ENCODE data around the gene ATP6V0C.
A peak's percentile ranks its signal among the peaks of the same experiment; 100 is the strongest.

ATP6V0C gene

DNA sequence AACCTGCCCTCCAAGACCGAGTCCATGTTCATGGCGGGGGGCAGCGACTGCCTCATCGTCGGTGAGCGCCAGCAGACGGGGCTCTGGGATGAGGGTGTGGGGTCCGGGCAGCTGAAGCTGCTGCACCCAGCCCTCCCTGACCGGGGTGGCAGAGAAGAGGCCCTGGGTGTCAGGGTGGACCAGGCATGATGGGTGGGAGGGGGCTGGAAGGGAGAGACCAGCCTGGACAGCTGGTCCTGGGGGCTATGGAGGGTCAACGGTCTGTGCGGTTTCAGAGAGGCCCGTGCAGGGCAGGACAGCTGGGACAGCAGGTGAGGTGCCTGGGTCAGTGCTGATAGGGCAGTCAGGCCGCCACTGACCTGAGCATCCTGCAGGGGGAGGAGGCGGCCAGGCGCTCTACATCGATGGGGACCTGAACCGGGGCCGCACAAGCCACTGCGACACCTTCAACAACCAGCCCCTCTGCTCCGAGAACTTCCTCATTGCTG is 13.3 kb upstream of the ATP6V0C start:
- TF ChIP-seq TAF1 (IDR thresholded peaks at IDR 0.05; ENCODE audit: borderline replicate concordance, insufficient read depth, low read length) (no peak), FOXP2 (optimal IDR thresholded peaks at IDR 0.05; ENCODE audit: borderline replicate concordance, extremely low read depth, extremely low read length, insufficient read depth) (no peak), SIN3A (IDR thresholded peaks at IDR 0.05; ENCODE audit: borderline replicate concordance, insufficient read depth, low read length) (no peak), POLR2AphosphoS5 (IDR thresholded peaks at IDR 0.05; ENCODE audit: low read depth, low read length) (no peak)
- TF ChIP-seq, protein P1, sequence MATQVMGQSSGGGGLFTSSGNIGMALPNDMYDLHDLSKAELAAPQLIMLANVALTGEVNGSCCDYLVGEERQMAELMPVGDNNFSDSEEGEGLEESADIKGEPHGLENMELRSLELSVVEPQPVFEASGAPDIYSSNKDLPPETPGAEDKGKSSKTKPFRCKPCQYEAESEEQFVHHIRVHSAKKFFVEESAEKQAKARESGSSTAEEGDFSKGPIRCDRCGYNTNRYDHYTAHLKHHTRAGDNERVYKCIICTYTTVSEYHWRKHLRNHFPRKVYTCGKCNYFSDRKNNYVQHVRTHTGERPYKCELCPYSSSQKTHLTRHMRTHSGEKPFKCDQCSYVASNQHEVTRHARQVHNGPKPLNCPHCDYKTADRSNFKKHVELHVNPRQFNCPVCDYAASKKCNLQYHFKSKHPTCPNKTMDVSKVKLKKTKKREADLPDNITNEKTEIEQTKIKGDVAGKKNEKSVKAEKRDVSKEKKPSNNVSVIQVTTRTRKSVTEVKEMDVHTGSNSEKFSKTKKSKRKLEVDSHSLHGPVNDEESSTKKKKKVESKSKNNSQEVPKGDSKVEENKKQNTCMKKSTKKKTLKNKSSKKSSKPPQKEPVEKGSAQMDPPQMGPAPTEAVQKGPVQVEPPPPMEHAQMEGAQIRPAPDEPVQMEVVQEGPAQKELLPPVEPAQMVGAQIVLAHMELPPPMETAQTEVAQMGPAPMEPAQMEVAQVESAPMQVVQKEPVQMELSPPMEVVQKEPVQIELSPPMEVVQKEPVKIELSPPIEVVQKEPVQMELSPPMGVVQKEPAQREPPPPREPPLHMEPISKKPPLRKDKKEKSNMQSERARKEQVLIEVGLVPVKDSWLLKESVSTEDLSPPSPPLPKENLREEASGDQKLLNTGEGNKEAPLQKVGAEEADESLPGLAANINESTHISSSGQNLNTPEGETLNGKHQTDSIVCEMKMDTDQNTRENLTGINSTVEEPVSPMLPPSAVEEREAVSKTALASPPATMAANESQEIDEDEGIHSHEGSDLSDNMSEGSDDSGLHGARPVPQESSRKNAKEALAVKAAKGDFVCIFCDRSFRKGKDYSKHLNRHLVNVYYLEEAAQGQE (IDR thresholded peaks at IDR 0.05; ENCODE audit: insufficient read depth in 1 of 2, low read depth in 2 of 2, low read length in 2 of 2): no peak

DNA sequence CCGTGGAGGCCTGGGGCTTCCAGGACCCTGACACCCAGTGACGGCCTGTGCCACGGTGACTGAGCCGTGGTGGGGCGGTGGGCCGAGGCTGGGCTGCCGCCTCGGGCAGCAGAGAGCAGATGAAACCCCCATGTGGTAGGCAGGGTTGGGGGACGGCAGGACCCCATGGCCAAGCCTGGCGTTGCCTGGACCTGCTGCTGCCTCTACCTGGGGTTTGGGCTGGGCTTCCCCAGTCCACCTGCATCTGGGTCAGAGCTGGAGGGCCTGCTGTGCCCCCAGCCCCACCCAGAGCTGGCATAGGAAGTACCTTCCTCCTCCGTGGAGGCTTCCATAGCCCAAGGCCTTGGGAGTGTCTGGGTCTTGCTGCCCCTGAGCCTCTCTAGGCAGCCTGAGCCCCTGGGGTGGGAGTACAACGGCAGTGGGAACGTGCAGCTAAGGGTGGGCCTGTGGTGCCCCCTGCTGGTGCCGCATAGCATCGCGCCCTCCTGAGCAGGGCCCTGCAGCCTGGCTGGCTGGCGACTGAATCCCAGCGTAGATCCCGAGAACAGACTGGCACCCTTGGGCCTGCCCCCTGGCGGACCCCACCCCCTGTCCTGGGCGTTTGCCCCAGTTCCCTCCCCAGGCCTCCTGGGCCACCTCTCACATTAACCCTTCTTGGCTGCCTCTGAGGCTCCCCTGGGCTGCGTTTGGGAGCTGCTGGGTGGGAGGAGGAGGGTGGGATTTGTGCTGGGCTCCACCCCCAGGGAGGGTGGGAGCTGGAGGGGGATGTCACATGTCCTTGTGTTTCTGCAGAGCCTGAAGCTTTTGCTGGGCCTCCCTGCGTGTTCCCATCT is 12.6 kb upstream of the ATP6V0C start:
- no peak for TF ChIP-seq SIN3A (IDR thresholded peaks at IDR 0.05; ENCODE audit: borderline replicate concordance, insufficient read depth, low read length)
- TF ChIP-seq, protein P1 (IDR thresholded peaks at IDR 0.05; ENCODE audit: insufficient read depth in 1 of 2, low read depth in 2 of 2, low read length in 2 of 2): no peak
- no peak for TF ChIP-seq POLR2AphosphoS5 (IDR thresholded peaks at IDR 0.05; ENCODE audit: low read depth, low read length)
- TF ChIP-seq FOXP2 (optimal IDR thresholded peaks at IDR 0.05; ENCODE audit: borderline replicate concordance, extremely low read depth, extremely low read length, insufficient read depth): peak; percentile 61

DNA sequence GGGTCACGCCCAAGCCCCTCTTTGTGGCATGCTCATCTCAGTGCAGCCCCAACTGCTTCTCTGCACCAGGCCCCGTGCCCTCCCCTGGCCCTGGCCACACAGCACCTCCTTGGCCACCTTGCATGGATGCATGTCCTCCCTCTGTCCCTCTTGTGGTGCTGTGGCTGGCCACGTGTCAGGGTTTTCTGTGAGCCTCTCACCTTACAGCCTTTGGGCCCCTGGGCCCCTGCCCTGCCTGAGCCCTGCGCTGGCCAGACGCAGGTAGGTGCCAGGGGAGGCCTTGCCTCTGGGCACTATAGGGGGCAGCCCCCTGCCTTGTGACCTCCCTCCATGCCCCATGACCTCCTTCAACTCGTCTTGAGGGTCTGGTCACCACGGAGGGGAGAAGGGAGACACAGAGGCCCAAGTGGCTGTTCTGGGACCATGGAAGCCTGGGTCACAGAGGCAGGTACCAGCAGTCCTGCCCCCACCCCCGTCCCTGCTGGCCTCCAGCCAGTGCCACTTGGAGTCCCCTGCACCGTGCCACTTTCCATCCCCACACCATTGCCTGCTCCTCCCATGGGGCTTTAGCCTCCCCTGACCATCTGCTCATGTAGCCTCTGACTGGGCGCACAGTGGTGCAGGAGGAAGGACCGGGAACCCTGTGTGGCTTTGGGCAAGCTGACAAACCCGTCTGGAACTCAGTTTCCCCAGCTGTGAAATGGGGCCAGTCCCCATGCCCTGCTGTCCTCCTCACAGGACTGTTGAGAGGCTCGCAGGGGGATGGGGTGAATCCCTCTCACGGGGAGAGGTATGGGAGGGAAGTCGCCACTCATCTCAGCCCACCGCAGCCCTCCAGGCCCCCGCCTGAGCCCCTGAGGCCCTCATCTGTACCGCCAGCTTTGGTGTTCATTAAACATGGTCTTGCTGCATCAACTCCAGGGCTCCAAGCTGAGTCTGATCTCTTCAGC is 11.5 kb upstream of the ATP6V0C start:
- TF ChIP-seq SIN3A (IDR thresholded peaks at IDR 0.05; ENCODE audit: borderline replicate concordance, insufficient read depth, low read length) (no peak), TAF1 (IDR thresholded peaks at IDR 0.05; ENCODE audit: borderline replicate concordance, insufficient read depth, low read length) (no peak), POLR2AphosphoS5 (IDR thresholded peaks at IDR 0.05; ENCODE audit: low read depth, low read length) (no peak)

DNA sequence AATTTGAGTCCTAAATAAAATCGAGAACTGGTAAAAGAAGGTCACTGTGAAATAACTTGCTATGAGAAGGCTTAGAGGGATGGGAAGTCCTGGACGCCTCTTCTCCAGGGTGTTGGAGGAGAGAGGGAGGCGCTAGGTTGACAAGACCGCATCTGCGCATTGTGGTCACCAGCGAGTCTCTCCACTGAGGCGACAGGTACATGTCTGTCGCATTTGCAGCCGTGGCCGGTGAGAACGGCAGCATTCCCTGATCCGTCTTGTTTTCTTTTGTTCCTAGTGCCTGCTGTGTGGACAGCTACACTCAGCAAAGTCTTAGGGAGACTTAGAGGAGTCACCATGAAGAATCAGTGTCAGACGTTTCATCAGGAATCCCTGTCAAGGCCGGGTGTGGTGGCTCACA is 8.1 kb upstream of the ATP6V0C start:
- TF ChIP-seq FOXP2 (optimal IDR thresholded peaks at IDR 0.05; ENCODE audit: borderline replicate concordance, extremely low read depth, extremely low read length, insufficient read depth) (no peak), POLR2AphosphoS5 (IDR thresholded peaks at IDR 0.05; ENCODE audit: low read depth, low read length) (no peak), SIN3A (IDR thresholded peaks at IDR 0.05; ENCODE audit: borderline replicate concordance, insufficient read depth, low read length) (no peak), TAF1 (IDR thresholded peaks at IDR 0.05; ENCODE audit: borderline replicate concordance, insufficient read depth, low read length) (no peak)
- TF ChIP-seq, protein P1 (IDR thresholded peaks at IDR 0.05; ENCODE audit: insufficient read depth in 1 of 2, low read depth in 2 of 2, low read length in 2 of 2): no peak

DNA sequence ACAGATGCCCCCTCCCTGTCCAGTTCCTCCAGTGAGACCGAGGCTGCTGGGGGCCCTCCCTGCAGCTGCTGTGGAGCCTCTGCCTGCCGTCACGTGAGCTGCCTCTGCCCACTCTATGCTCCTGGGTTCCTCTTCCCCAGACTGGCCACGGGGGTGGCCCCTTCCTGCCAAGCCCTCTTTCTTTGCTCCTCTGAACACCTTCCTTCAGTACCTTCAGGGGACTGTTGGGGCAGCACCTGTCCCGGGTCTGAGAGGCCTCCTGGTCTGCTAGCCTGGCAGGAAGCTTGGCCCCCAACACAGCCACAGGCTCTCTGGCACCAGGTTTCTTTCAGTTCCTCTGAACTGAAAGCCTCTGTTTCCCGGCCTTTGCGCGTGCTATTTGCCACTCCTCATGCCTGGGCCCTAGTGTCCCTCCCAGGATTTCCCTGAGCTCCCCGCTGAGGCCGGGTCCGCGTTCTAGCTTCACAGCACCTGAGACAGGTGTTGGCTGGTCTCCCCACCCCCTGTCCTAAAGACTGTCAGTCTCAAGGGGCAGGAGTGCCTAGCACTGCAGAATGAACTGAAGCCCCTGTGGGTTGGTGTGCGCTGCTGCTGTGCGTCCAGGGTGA is 6.6 kb upstream of the ATP6V0C start:
- TF ChIP-seq SIN3A (IDR thresholded peaks at IDR 0.05; ENCODE audit: borderline replicate concordance, insufficient read depth, low read length): no peak
- TF ChIP-seq, protein P1 (IDR thresholded peaks at IDR 0.05; ENCODE audit: insufficient read depth in 1 of 2, low read depth in 2 of 2, low read length in 2 of 2): no peak
- TF ChIP-seq TAF1 (IDR thresholded peaks at IDR 0.05; ENCODE audit: borderline replicate concordance, insufficient read depth, low read length): no peak
- TF ChIP-seq POLR2AphosphoS5 (IDR thresholded peaks at IDR 0.05; ENCODE audit: low read depth, low read length): no peak
- no peak for TF ChIP-seq FOXP2 (optimal IDR thresholded peaks at IDR 0.05; ENCODE audit: borderline replicate concordance, extremely low read depth, extremely low read length, insufficient read depth)

Data from PFSK-1 (cell line).